GM12874 (cell line): ENCODE measurements around the gene AHSG.

Source experiments
- CTCF ChIP-seq: IDR thresholded peaks from 2 replicates; pipeline ENCODE4 v1.5.1; 2011; ENCODE audit warnings: low read depth, mild to moderate bottlenecking, control low read depth, low read length, moderate library complexity; ENCODE audit not compliant: insufficient read depth

AHSG gene

DNA sequence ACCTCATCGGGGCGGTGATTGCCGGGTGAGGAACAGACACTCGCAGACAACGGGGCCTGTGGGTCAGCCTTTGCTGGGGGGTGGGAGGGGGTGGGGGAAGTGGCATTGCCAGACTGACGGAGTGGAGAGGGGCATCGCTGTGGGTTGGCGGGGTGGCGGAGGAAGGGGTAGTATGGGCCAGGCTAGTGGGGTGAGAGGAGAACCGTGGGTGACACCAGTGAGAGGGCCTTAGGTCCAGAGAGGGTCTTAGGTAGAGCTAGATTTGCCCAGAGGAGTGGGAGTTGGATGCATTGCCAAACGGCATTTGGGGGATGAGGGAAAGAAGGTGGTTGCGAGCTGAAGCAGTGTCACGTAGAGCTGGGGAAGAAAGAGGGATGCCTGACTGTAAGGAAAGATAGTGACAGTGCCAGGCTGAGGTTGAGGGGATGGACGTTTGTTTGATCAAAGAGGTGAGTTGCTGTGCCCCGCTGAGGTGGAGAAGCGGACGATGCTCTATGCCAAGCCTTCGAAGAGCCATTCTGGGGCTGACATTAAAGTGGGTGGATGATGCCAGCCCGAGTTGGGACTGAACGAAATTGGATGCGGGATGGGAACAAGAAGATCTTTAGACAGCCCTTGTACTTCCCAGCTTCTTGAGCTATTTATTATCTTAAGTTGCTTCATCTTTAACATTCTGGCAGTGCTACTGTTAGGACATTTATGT, 41.8 kb upstream of the AHSG start:
- no peak for TF ChIP-seq CTCF

DNA sequence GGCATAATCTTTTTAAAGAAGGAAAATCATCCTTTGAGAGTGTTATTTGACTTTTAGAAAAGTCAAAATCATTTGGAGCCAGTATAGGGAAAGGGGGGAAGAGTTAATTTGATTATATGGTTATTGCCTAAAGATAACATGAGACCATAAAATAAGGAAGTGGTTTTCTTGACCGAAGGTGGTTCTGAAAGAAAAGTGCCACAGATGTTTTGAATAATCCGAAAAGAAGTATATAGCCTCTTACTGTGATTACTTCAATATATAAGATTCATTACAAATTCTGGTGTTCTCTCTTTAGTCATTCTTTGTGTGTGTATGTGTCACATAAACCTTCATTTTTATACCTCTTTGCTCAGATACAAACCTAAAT, 41.2 kb upstream of the AHSG start:
- TF ChIP-seq CTCF, result no peak

GRCh38 chr3:186577521-186577920, 35.3 kb upstream of the AHSG start:
- TF ChIP-seq CTCF, result no peak

- no peak for TF ChIP-seq CTCF
These were observed 32.1 kb upstream of the AHSG start for GRCh38 chr3:186580785-186581184.

- no peak for TF ChIP-seq CTCF
These were observed 30.3 kb upstream of the AHSG start for GRCh38 chr3:186582541-186582940.

DNA sequence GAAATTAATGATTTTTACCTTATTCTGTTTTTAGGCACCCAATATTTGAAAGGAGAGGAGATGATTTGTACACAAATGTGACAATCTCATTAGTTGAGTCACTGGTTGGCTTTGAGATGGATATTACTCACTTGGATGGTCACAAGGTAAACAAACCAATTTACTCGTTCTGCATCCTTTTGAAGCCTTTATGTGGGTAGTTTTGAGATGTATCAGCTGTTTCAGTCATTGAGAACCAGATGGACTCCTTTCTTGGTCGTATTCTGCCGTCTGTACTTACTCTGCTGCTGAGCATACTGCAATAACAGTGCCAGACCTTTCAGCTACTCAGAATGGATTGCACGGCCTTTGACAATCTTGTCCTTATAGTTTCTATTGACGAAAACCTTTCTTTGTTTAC, 29.0 kb upstream of the AHSG start:
- TF ChIP-seq CTCF, result no peak

GRCh38 chr3:186587183-186587582, 25.7 kb upstream of the AHSG start:
- TF ChIP-seq CTCF, result no peak
